HEK293 (cell line): ENCODE results near the gene TPO.

ENCODE experiments used
- CTCF ChIA-PET: fragments of 350-600 bp; formaldehyde crosslinking; extraction: SDS; loops from one replicate; lab custom pipeline; 2021; ENCODE audit warnings: antibody characterized with exemption; lab: Yijun Ruan, JAX
- POLR2A ChIA-PET: fragments of 300-600 bp; formaldehyde crosslinking; extraction: SDS; loops from one replicate; lab custom pipeline; 2020; ENCODE audit warnings: antibody characterized with exemption, inconsistent platforms; lab: Yijun Ruan, JAX
- H3K27ac ChIP-seq: fragments of 200-500 bp; sonication (Bioruptor generic); 2 replicates; pipeline ENCODE4 v1.5.1; 2014; ENCODE audit warnings: low read depth, low read length, control low read depth, inconsistent platforms; ENCODE audit errors: extremely low read depth
- H3K36me3 ChIP-seq, 2 experiments: fragments of 200-500 bp in 1 of 2; sonication (Bioruptor generic) in 1 of 2; 1 replicate in 1 of 2; 2 replicates in 1 of 2; pipeline ENCODE4 v1.5.1; 2014 to 2017; ENCODE audit warnings: inconsistent platforms in 2 of 2, low read length in 2 of 2; ENCODE audit not compliant: control insufficient read depth in 2 of 2, insufficient read depth in 1 of 2
- H3K4me1 ChIP-seq: fragments of 200-500 bp; sonication (Bioruptor generic); 2 replicates; pipeline ENCODE4 v1.5.1; 2014; ENCODE audit warnings: mild to moderate bottlenecking, low read length, inconsistent platforms; ENCODE audit not compliant: control insufficient read depth, insufficient read depth
- H3K4me3 ChIP-seq: 2 replicates; pipeline ENCODE4 v1.5.1; 2011; ENCODE audit warnings: low read depth, mild to moderate bottlenecking, control low read depth, low read length, moderate library complexity
- H3K9me3 ChIP-seq: fragments of 200-500 bp; sonication (Bioruptor generic); 2 replicates; pipeline ENCODE4 v1.5.1; 2014; ENCODE audit warnings: low read depth, low read length, inconsistent platforms; ENCODE audit not compliant: control insufficient read depth, insufficient read depth
- EGR2 ChIP-seq: fragments of 450-650 bp; formaldehyde crosslinking; IDR thresholded peaks from 2 replicates; pipeline ENCODE4 v1.5.1; 2016; ENCODE audit warnings: low read depth, missing biosample characterization, missing genetic modification characterization
- HOXC10 ChIP-seq: sonication (generic); formaldehyde crosslinking; IDR thresholded peaks from 2 replicates; pipeline ENCODE4 v1.8.1; 2023; ENCODE audit warnings: mild to moderate bottlenecking, missing genetic modification reagents
- KLF8 ChIP-seq: fragments of 450-650 bp; formaldehyde crosslinking; IDR thresholded peaks from 2 replicates; pipeline ENCODE4 v1.5.1; 2016; ENCODE audit warnings: missing biosample characterization, missing genetic modification characterization
- MYNN ChIP-seq: fragments of 450-650 bp; formaldehyde crosslinking; IDR thresholded peaks from 2 replicates; pipeline ENCODE4 v1.5.1; 2016; ENCODE audit warnings: missing biosample characterization, missing genetic modification characterization, borderline replicate concordance
- MZF1 ChIP-seq: fragments of 450-650 bp; formaldehyde crosslinking; IDR thresholded peaks from 2 replicates; pipeline ENCODE4 v1.5.1; 2017; ENCODE audit warnings: missing biosample characterization, missing genetic modification characterization, borderline replicate concordance
- PBX3 ChIP-seq: sonication (generic); formaldehyde crosslinking; IDR thresholded peaks from 2 replicates; pipeline ENCODE4 v1.8.1; 2022; ENCODE audit warnings: mild to moderate bottlenecking, moderate library complexity, missing genetic modification reagents
- TSHZ1 ChIP-seq: fragments of 450-650 bp; formaldehyde crosslinking; IDR thresholded peaks from 2 replicates; pipeline ENCODE4 v1.5.1; 2016; ENCODE audit warnings: missing biosample characterization, missing genetic modification characterization, borderline replicate concordance
- ZBTB21 ChIP-seq: fragments of 450-650 bp; formaldehyde crosslinking; IDR thresholded peaks from 2 replicates; pipeline ENCODE4 v1.5.1; 2017; ENCODE audit warnings: missing biosample characterization, missing genetic modification characterization
- ZBTB44 ChIP-seq: fragments of 450-650 bp; IDR thresholded peaks from 2 replicates; pipeline ENCODE4 v1.5.1; 2018; ENCODE audit warnings: missing biosample characterization, mild to moderate bottlenecking, missing genetic modification characterization
- ZBTB49 ChIP-seq: fragments of 450-650 bp; formaldehyde crosslinking; IDR thresholded peaks from 2 replicates; pipeline ENCODE4 v1.5.1; 2016; ENCODE audit warnings: missing biosample characterization, missing genetic modification characterization, low read depth
- ZNF148 ChIP-seq: fragments of 450-650 bp; formaldehyde crosslinking; IDR thresholded peaks from 2 replicates; pipeline ENCODE4 v1.5.0; 2017; ENCODE audit warnings: missing biosample characterization, missing genetic modification characterization, borderline replicate concordance
- ZNF311 ChIP-seq: fragments of 450-650 bp; formaldehyde crosslinking; IDR thresholded peaks from 2 replicates; pipeline ENCODE4 v1.5.1; 2017; ENCODE audit warnings: missing biosample characterization, missing genetic modification characterization, borderline replicate concordance
- ZNF398 ChIP-seq: fragments of 450-650 bp; formaldehyde crosslinking; IDR thresholded peaks from 2 replicates; pipeline ENCODE4 v1.5.1; 2017; ENCODE audit warnings: missing biosample characterization, missing genetic modification characterization
- ZNF521 ChIP-seq: fragments of 450-650 bp; formaldehyde crosslinking; IDR thresholded peaks from 2 replicates; pipeline ENCODE4 v1.5.1; 2017; ENCODE audit warnings: missing biosample characterization, mild to moderate bottlenecking, missing genetic modification characterization
- ZNF529 ChIP-seq: fragments of 450-650 bp; formaldehyde crosslinking; IDR thresholded peaks from 2 replicates; pipeline ENCODE4 v1.5.1; 2017; ENCODE audit warnings: missing genetic modification characterization, missing biosample characterization; ENCODE audit not compliant: insufficient replicate concordance
- ZNF571 ChIP-seq: fragments of 450-650 bp; formaldehyde crosslinking; IDR thresholded peaks from 2 replicates; pipeline ENCODE4 v1.5.0; 2017; ENCODE audit warnings: missing biosample characterization, missing genetic modification characterization
- ZNF664 ChIP-seq: fragments of 450-650 bp; formaldehyde crosslinking; IDR thresholded peaks from 2 replicates; pipeline ENCODE4 v1.5.1; 2016; ENCODE audit warnings: missing biosample characterization, missing genetic modification characterization
- ZNF747 ChIP-seq: fragments of 450-650 bp; formaldehyde crosslinking; IDR thresholded peaks from 2 replicates; pipeline ENCODE4 v1.5.1; 2016; ENCODE audit warnings: missing biosample characterization, missing genetic modification characterization
- ZNF791 ChIP-seq: fragments of 450-650 bp; formaldehyde crosslinking; IDR thresholded peaks from 2 replicates; pipeline ENCODE4 v1.5.1; 2016; ENCODE audit warnings: missing biosample characterization, missing genetic modification characterization
- ZXDB ChIP-seq: fragments of 450-650 bp; formaldehyde crosslinking; IDR thresholded peaks from 2 replicates; pipeline ENCODE4 v1.5.1; 2016; ENCODE audit warnings: missing biosample characterization, missing genetic modification characterization

TPO gene

GRCh38 chr2:1472350-1472749 is 59.1 kb downstream of the TPO start:
- ChIA-PET POLR2A (no interaction called here), CTCF (no interaction called here)
- Histone ChIP-seq H3K9me3 (no peaks in the 10 kb centered on the region; the same call in 1 of the 2 replicates), H3K36me3 (no peaks in the 10 kb centered on the region), H3K27ac (no peak overlapping the region), H3K4me1 (no peaks in the 10 kb centered on the region), H3K4me3 (no peak overlapping the region)
- TF ChIP-seq ZXDB (tag by site-specific recombination) = no peak
- no peak for TF ChIP-seq ZNF521 (tag by site-specific recombination)
- no peak for TF ChIP-seq ZNF791
- no peak for TF ChIP-seq ZNF311 (tag by site-specific recombination)
- TF ChIP-seq TSHZ1 (tag by site-specific recombination) = no peak
- no peak for TF ChIP-seq MZF1
- TF ChIP-seq HOXC10 = no peak
- no peak for TF ChIP-seq ZNF529 (tag by site-specific recombination)
- TF ChIP-seq ZNF664 (tag by site-specific recombination) = no peak
- no peak for TF ChIP-seq ZBTB21 (tag by site-specific recombination)
- TF ChIP-seq KLF8 (tag by site-specific recombination) = no peak
- no peak for TF ChIP-seq PBX3
- TF ChIP-seq ZNF148 (tag by site-specific recombination) = no peak
- no peak for TF ChIP-seq ZBTB49 (tag by site-specific recombination)
- no peak for TF ChIP-seq EGR2 (tag by site-specific recombination)
- TF ChIP-seq ZNF747 (tag by site-specific recombination) = no peak

- H3K36me3 ChIP-seq = no peaks in the 10 kb centered on the region
- H3K27ac ChIP-seq = no peak overlapping the region
- H3K4me3 ChIP-seq = no peak overlapping the region
- H3K4me1 ChIP-seq = no peaks in the 10 kb centered on the region
- no peaks in the 10 kb centered on the region for H3K9me3 ChIP-seq
- ChIA-PET POLR2A (no interaction called here), CTCF (interaction anchor here (0.8 kb wide), 1 partner anchor 74 kb away, joined by 4 read pairs; no protein-coding TSS in a partner anchor)
- TF ChIP-seq ZBTB44 (tag by site-specific recombination) = no peak
- no peak for TF ChIP-seq MYNN (tag by site-specific recombination)
- no peak for TF ChIP-seq ZNF311 (tag by site-specific recombination)
- no peak for TF ChIP-seq ZNF571 (tag by site-specific recombination)
- no peak for TF ChIP-seq ZNF398
Observed at GRCh38 chr2:1476617-1477195, 63.4 kb downstream of the TPO start.
